HL-60 (cell line): ENCODE data around the gene BCL2A1.

Source experiments
- CTCF ChIP-seq: IDR thresholded peaks from one replicate; pipeline ENCODE4 v1.5.1; 2011; ENCODE audit warnings: low read length, control low read depth, inconsistent platforms; ENCODE audit not compliant: insufficient read depth
- GABPA ChIP-seq: IDR thresholded peaks from 2 replicates; pipeline ENCODE4 v1.6.1; 2012; ENCODE audit warnings: low read depth
- POLR2AphosphoS5 ChIP-seq: IDR thresholded peaks from 2 replicates; pipeline ENCODE4 v1.6.1; 2012; ENCODE audit warnings: low read depth
- REST ChIP-seq: IDR thresholded peaks from 2 replicates; pipeline ENCODE4 v1.6.1; 2012; ENCODE audit warnings: low read depth; ENCODE audit not compliant: insufficient replicate concordance
- SPI1 ChIP-seq: IDR thresholded peaks from 2 replicates; pipeline ENCODE4 v1.6.1; 2012; ENCODE audit warnings: low read depth, mild to moderate bottlenecking, borderline replicate concordance

- no peak for TF ChIP-seq GABPA
- no peak for TF ChIP-seq REST
- no peak for TF ChIP-seq CTCF
- no peak for TF ChIP-seq POLR2AphosphoS5
- TF ChIP-seq SPI1, result no peak
Measured at GRCh38 chr15:79965846-79966630, 5.0 kb downstream of the BCL2A1 start.
